Neutrophil (primary cell): Measurements from ENCODE around the gene PARD6B.
"Not testable (repeated sequence)": the region's sequence is repeated elsewhere in the genome, so short reads cannot be mapped to it uniquely, and the experiment has no call there.

Experiments used
- H3K27ac ChIP-seq: fragments of 200-600 bp; sonication (generic); 2 replicates; pipeline ENCODE4 v1.5.1; 2016; ENCODE audit warnings: mild to moderate bottlenecking, moderate library complexity
- H3K27me3 ChIP-seq: fragments of 200-600 bp; sonication (generic); 2 replicates; pipeline ENCODE4 v1.6.0; 2016; ENCODE audit warnings: mild to moderate bottlenecking
- H3K36me3 ChIP-seq: fragments of 200-600 bp; sonication (generic); 2 replicates; pipeline ENCODE4 v1.5.1; 2017
- H3K4me1 ChIP-seq, 2 experiments: fragments of 200-600 bp in 1 of 2; sonication (generic) in 1 of 2; 1 replicate in 1 of 2; 2 replicates in 1 of 2; pipeline versions ENCODE4 v1.5.1 to v1.6.1; 2013 to 2016; ENCODE audit warnings: low read depth in 1 of 2, low read length in 1 of 2, mild to moderate bottlenecking in 1 of 2, moderate library complexity in 1 of 2; ENCODE audit not compliant: control insufficient read depth in 1 of 2, insufficient read depth in 1 of 2
- H3K4me3 ChIP-seq, 2 experiments: fragments of 200-600 bp in 1 of 2; sonication (generic) in 1 of 2; 1 replicate in 1 of 2; 2 replicates in 1 of 2; pipeline ENCODE4 v1.5.1; 2013 to 2016; ENCODE audit warnings: low read depth in 1 of 2, low read length in 1 of 2, mild to moderate bottlenecking in 1 of 2, moderate library complexity in 1 of 2
- H3K9me3 ChIP-seq: fragments of 200-600 bp; sonication (generic); 2 replicates; pipeline ENCODE4 v1.5.1; 2016
- CTCF ChIP-seq: fragments of 200-600 bp; sonication (generic); IDR thresholded peaks from 2 replicates; pipeline ENCODE4 v1.5.1; 2016; ENCODE audit warnings: antibody characterized with exemption

PARD6B gene

GRCh38 chr20:50762045-50762422 lies 30.7 kb downstream of the PARD6B start:
- Histone ChIP-seq H3K27ac (no peak overlapping the region), H3K4me3 (no peak overlapping the region), H3K9me3 (no peaks in the 10 kb centered on the region), H3K4me1 (no peaks in the 10 kb centered on the region), H3K27me3 (no peaks in the 10 kb centered on the region), H3K36me3 (no peaks in the 10 kb centered on the region)
- no peak for TF ChIP-seq CTCF

- no peaks in the 10 kb centered on the region for H3K27me3 ChIP-seq
Observed at GRCh38 chr20:50762435-50763220, 31.2 kb downstream of the PARD6B start.

GRCh38 chr20:50763550-50764458 lies 32.4 kb downstream of the PARD6B start:
- H3K4me1 ChIP-seq, H3K27ac ChIP-seq, H3K36me3 ChIP-seq, H3K4me3 ChIP-seq, H3K9me3 ChIP-seq, H3K27me3 ChIP-seq: not testable (repeated sequence)

More at GRCh38 chr20:50762435-50763220, 31.2 kb downstream of the PARD6B start:
- Histone ChIP-seq H3K36me3 (no peaks in the 10 kb centered on the region), H3K4me1 (no peaks in the 10 kb centered on the region), H3K9me3 (no peaks in the 10 kb centered on the region), H3K27ac (no peak overlapping the region), H3K4me3 (no peak overlapping the region)
- TF ChIP-seq CTCF, result no peak

GRCh38 chr20:50765251-50765650 lies 33.9 kb downstream of the PARD6B start:
- not testable (repeated sequence) for H3K27ac ChIP-seq, H3K4me1 ChIP-seq, H3K36me3 ChIP-seq, H3K9me3 ChIP-seq, H3K27me3 ChIP-seq, H3K4me3 ChIP-seq

GRCh38 chr20:50765674-50766073 lies 34.3 kb downstream of the PARD6B start:
- Histone ChIP-seq H3K9me3 (no peaks in the 10 kb centered on the region), H3K4me3 (no peak overlapping the region), H3K27me3 (no peaks in the 10 kb centered on the region), H3K36me3 (no peaks in the 10 kb centered on the region), H3K4me1 (no peaks in the 10 kb centered on the region), H3K27ac (no peak overlapping the region)
- TF ChIP-seq CTCF, result no peak

- H3K4me3 ChIP-seq, H3K27me3 ChIP-seq, H3K36me3 ChIP-seq, H3K9me3 ChIP-seq, H3K27ac ChIP-seq, H3K4me1 ChIP-seq: not testable (repeated sequence)
Observed at GRCh38 chr20:50766955-50767809, 35.8 kb downstream of the PARD6B start.

GRCh38 chr20:50768991-50769390 lies 37.6 kb downstream of the PARD6B start:
- not testable (repeated sequence) for H3K36me3 ChIP-seq, H3K9me3 ChIP-seq, H3K4me1 ChIP-seq, H3K27ac ChIP-seq, H3K27me3 ChIP-seq, H3K4me3 ChIP-seq

- not testable (repeated sequence) for H3K36me3 ChIP-seq, H3K4me3 ChIP-seq, H3K4me1 ChIP-seq, H3K27ac ChIP-seq, H3K9me3 ChIP-seq, H3K27me3 ChIP-seq
Observed at GRCh38 chr20:50769551-50770085, 38.2 kb downstream of the PARD6B start.

- H3K27me3 ChIP-seq, H3K27ac ChIP-seq, H3K4me3 ChIP-seq, H3K4me1 ChIP-seq, H3K9me3 ChIP-seq, H3K36me3 ChIP-seq: not testable (repeated sequence)
Observed at GRCh38 chr20:50771419-50772080, 40.2 kb downstream of the PARD6B start.
